LoVo (cell line): Measurements from ENCODE around the gene ZBTB20.

Experiments used
- DNase-seq: peaks from one replicate; pipeline ENCODE4 v3.0.0-alpha.2; 2016; ENCODE audit warnings: low spot score

ZBTB20 gene

DNA sequence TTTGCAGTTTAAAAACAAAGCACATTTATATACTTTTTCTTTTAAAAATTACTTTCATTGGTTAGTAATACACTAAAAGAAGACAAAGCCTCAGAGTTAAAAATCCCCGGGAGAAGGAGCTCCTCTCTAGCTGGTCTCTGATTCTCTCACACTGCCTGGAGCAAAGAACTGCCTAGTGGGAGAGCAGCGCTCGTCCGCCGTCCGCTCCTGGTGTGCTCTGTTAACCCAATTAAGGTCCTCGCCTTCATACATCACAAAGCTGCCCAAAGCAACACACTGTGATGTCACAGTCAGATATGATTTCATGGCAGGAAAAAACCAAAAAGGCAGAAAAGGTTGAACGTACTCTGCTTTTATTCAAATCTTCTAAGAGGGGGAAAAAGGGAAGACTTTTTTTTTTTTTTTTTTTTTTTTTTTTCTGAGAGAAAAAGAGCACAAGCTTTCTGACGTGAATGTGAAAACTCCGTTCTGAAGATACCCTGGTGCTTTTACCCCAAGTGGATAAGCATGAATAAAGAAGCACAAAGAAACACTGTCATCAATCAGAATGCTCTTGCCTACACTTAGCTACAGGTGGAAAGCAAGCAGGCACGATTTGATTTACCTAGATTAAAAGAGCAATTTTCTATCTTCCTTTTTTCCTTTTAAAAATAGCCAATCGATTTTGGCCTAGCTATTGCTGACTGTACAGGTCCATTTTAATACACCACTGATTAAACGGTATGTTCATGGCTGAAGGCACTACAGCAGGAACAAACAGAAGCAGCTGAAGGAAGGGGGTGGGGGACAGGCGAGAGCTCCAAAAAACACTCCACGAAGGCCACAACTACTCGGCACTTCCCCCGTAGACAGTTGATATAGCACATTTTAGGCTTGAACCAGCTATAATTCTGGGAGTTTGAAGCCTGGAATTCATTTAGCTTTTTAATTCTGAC lies 738.1 kb downstream of the ZBTB20 start:
- no peak for DNase-seq

DNA sequence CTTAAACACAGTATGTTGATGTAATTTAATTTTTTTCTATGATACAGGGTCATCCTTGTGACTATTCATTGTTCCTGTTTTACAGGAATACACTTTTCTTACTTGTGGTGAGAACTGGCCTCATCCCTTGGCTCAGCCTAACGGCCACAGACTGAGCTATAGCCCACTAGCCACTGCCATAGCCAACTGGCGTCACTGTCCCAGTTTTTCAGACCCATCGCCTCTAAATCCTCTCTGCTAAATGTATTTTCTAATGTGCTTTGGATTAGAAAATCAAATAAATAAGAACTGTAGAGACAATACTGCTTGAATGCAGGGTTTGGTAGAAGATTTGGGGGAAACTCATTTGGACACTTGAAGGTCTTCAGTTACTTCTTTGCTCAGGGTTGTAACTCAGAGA lies 740.2 kb downstream of the ZBTB20 start:
- no peak for DNase-seq

DNA sequence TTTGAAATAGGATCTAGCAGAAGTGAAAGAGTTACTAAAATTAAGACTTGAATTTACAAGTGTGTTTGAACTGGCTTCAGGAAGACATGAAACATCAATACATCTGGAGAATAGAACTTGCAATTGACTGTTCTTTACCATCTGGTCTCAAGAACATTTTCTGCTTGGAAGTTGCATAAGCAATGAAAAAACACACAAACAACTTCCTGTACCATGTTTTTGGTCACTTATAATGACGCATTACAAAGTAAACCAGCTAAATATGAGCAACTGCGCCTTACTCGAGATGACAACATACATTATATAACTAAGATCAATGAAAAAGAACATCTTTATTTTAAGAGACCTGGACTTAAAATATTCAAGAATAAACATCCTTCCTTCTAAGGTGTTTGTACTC lies 740.8 kb downstream of the ZBTB20 start:
- no peak for DNase-seq

DNA sequence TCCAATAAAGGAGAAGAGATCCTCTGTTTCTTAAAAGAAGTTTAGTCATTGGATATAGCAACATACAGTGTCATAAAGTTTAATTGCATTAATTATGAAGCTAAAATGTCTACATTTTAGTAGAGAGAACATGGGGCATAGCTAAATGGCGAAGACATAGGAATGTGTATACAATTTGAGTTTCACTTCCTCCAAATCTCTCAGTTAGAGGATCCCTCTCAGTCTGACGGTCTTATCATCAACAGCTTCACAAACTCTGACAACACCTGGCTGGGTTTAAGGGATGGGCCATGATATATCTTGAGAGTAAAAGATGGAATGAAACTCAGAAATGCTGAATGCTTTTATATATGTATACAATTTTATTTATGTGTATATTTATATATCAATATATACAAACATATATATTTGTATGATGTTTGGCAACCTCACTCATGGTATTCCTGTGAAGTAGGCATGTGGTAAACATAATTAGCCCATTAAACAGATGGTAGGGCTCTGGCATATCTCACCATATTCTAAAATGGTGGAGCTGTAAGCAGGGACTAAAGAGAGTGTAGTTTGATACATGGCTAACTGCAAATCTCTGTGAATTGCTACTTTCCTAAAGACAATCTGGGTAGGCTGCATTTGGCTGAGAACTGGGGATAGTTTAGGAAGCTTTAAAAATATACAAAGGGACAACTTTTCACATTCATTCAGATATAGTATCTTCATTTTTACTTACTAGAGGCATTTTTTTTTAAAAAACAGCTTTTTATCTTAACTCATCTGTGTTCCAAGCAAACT lies 741.7 kb downstream of the ZBTB20 start:
- no peak for DNase-seq

DNA sequence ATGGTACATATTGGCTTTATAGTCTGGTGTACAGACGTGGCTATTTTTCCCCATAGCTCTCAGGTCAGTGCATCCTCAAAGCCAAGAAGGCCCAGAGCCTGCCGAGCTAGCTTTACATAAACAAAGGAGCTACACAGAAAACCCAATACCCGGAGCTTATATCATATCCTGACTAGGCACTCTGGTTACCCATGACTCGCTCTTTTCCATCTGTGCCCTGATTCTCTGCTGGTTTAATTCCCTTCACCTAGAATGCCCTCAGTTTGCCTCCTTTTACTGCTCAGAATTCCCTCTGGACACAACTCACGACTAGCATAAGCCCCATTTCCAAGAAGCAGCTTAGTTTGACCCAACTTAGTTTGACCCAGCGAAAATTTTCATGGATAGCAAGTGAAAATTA lies 742.5 kb downstream of the ZBTB20 start:
- no peak for DNase-seq

DNA sequence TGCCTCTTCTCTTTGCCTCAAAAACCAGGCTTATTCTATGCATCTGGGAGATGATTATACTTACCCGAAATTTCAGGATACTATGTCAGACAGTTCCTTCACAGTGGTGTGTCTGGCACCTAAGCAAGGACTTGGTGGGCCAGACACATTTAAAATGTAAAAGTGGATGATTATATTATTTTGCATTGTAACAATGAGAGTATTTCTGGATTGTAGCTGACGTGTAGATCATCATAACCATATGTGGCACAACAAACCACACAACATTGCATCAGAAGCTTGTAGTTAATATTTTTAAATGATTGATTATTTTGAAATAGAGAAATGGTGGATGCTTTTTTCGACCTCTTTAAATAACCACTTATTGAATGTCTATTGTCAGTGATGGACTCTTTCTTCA lies 744.2 kb downstream of the ZBTB20 start:
- no peak for DNase-seq

DNA sequence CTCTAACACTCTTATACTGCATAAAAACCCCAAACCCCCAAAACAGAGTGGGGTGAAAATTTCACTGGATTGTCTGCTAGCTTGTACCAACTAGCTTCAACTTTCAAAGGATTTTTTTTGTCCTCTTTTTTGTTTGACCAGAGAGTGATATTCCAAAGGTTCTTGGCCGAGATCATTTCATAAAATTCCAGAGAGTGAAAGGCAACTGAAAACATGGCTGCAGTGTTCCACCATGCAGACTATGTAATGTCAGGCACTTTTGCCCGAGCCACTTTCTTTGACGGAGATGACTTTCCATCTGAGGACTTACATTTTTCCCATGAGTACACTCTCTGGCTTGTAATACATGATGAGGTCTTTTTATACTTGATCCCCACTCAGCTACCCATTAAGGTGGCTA lies 745.7 kb downstream of the ZBTB20 start:
- no peak for DNase-seq

DNA sequence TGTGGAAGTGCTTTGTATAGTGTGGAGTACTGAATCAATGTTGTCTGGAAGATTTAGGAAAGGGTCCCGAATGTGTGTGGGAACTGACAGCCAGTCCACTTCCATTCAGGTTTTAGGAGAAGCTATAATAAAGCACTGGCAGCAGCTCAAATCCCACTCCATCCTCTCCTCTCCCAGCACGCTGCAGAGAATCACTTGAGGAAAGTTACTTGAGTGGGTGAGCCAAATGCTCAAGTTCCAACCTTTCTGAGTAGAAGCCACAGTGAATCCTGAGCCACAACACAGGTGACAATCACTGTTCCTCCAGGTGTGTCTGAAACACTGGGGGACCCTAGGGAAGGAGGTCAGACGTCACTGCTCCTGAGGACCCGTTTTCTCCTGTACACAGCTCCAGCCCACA lies 746.7 kb downstream of the ZBTB20 start:
- no peak for DNase-seq

DNA sequence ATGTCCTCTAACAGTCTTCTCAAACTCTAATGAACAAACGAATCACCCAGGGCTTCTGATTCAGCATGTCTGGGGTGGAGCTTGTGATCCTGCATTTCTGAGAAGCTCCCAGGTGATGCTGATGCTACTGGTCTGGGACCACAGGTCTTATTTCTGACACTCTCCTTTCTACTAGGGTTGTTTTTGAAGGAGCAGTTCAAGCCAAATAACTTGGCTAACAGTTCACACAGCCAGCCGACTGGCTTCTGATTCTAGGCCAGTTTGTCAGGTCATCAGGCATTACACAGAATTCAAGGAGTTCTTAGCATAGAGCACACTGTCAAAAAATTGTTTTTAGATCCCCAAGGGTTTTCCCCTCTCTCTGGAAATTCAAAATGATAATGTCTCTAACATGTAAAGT lies 752.5 kb downstream of the ZBTB20 start:
- DNase-seq = no peak

DNA sequence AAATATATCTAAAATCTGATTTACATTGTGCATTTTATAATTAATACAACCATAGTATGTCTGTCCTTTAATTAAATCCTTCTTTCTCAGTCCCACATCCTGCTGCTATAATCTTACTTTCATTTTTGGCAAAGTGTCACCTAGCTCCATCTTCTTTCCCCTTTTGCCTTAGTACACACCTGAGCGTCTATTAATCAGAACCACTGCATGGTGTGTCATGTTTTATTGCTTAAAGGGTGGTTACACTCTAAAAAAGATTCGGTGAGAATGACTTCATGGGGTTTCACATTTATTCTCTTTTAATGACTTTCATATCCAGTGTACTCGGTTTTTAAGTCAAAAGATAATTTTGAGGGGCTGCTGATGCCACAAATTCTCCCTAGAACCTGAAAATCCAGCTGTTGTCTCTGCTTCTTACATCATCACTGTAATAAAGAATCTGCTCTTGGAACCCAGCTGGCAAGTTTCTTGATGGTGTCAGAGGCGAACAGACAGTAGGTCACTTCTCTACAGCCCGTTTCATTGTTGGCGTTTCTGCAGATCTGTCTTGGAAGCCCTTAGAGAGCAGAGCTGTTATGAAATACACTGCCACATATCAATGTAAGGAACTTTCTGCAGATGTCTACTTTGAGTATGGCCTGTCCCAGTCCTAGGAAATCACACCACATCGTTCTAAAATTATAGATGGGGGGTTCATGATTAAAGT lies 753.6 kb downstream of the ZBTB20 start:
- DNase-seq = no peak

DNA sequence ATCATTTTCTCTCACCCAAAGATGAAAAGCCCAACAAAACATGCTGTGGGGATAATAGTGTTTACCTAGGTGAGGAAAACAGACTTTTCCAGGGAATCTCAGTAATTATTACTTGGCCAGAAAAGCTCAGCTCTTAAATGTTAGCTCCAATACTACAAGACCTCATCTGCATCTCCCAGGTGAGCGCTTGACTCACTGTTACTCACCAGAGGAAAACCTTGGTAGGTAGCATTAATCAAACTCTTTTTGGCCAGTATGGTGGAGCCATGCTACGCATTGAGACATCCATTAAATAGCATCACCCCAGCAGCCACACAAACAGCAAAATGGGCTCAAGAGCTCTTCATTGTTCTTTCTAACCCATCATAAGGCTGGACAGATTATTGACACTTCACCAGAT lies 754.3 kb downstream of the ZBTB20 start:
- no peak for DNase-seq

DNA sequence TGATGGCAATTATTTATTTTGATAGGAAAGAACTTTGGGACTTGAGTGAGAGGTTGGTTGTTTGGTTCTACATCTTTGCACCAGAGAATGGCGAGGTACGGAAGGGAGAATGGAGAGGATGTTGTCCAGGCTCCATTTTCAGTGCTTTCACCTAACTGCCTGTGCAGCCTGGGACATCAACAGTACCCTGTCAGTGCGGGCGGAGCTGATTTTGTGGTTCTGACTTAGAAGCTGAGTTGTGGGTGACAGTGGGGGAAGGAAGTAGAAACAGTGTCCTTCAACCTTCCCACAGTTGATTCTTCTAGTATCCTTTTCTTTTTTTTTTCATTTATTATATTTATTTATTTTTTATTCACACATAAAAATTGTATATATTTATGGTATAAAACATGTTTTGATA lies 757.9 kb downstream of the ZBTB20 start:
- DNase-seq = no peak

DNA sequence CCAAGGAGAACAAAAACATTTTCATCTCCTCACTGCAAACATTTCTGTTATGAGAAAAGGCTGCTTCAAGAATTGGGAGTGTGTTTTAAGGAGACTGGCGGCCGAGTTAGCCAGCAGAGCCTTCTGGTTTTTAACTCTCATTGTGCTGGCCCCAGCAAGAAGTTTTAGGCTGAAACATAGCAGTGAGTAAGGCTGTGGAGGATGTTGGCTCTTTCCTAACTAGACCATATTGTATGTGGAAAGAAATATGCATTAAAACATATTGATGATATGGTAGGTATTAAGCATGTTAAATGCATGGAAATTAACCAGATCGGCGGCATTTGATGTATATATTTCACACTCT lies 762.6 kb downstream of the ZBTB20 start:
- no peak for DNase-seq

DNA sequence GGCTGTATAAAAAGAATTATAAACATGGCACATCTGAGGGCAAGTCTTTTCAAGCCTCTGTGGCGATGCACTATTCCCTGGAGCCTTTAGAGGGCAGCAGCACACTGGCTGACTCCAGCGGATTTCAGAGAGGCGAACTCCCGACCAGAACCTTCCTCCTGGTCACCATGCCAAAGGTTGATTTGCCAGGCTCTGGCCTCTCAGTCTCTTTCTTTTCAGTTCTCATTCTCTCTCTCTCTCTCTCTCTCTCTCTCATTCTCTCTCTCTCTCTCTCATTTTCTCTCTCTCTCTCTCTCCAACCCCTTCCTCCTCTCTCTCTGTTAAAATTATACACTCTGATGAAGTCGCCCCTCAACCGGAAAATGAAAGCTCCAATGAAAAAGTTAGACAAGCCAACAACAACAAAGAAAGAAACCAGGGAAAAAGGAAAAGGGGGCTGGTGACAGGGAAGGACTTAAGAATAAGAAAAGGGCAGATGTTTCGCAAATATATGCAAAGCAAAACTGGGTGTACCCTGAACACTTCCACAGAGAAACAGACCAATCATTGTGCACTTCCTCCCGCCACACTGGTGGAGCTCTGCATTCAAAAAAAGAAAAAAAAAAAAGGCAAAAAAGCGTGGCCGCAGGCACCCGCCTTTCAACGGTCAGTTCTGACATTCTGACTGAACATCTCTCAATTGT lies 763.1 kb downstream of the ZBTB20 start:
- peak; percentile 79 for DNase-seq

DNA sequence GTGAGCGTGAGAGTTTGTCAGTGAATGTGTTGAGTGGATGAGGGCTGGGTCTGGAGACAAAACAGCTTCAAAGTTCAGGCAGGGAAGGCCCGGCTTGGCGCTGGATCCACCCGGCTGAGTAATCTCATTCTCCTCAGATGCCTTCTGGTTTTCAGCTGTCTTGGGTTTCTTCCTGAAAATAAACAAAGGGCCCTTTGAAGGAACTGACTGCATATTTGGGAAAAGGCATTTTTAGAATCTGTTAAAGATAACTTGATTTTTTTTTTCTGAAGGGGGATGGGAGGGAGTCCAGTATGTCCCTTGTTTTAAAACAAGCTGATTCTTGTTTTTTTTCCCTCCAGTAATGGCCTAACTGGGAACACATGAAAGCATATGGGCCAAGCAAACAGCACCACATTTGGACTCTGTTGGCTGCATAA lies 766.8 kb downstream of the ZBTB20 start:
- DNase-seq = no peak

DNA sequence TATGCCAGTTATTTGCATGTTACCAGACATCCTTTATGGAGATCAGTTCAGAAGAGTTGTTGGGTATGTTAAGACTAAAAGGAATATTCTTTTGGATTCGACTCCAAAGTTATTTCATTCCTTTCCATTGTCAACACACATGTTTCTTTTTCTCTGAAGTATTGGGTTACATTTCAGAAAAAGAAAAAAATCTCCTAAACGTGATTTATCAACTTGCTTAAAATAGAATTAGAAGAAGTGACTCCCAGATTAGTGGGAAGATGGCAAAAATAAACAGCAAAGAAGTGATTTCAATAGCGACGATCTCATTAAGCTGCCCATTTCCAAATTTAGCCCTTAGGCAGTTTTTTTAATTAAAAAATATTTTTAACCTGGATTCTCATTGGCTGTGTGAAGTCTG lies 767.8 kb downstream of the ZBTB20 start:
- no peak for DNase-seq

DNA sequence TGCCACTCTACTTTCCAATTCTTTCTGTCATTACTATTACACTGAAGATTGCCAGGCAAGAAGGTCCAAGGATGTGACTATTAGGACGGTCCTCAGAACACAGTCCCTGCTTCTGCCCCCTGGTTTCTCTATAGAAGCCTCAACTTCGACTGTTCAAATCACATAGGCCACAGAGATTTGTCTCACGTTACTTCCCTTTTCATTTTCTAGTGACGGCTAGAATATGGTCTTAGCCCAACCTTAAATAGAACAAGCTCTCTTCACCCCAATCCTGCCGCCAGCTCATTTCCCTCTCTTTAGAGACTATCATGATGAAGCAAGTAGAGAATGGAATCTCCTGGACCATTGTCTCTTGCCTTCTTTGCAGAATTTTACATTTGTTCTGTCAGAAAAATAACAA lies 768.3 kb downstream of the ZBTB20 start:
- DNase-seq = no peak

DNA sequence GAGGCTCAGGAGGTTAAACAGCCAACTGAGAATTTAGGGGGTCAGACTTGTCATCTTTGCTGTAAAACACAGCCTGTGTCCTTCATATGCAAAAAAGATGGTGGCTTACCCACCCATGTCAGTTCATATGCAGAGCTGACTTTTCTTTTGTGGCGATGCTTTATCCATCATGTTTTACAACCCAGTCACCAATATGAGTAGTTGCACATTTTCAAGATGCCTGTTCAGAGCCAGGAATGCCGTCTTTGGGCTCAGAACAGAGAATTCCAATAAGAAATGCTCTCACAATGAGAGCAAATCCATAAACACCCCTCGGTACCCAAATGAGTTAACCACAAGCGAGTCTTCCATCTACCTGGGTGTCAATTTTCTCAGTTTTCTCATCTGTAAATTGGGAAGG lies 769.7 kb downstream of the ZBTB20 start:
- DNase-seq = no peak

DNA sequence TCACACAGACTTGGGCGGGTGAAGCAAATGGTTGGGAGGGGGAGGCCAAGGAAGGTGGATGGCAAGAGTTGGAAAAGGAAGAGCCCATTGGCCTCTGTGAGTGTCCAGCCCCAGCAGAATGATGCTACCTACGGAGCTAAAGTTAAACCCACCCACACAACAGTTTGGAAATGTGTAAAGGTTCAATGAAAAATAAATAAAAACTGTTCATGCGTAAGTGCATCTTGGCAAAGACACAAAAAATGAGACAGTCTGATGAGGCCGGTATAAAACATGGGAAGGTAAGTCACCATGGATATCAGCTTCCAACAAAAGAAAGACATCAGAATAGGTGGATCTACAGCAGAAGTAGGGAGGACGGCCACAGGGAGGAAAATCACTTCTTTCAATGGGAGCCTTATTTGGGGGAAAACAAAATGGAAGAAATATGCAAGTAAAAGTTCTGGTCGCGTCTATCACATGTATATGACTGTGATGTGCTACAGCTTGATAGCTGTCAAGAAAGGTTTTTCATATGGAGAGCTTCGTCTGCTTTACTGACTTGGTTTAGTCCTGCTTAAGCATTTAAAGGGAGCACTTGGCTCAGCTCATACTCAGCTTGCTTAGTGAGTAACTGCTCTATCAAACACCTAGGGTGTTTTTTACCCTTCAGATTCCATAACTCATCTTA lies 770.4 kb downstream of the ZBTB20 start:
- DNase-seq = no peak

DNA sequence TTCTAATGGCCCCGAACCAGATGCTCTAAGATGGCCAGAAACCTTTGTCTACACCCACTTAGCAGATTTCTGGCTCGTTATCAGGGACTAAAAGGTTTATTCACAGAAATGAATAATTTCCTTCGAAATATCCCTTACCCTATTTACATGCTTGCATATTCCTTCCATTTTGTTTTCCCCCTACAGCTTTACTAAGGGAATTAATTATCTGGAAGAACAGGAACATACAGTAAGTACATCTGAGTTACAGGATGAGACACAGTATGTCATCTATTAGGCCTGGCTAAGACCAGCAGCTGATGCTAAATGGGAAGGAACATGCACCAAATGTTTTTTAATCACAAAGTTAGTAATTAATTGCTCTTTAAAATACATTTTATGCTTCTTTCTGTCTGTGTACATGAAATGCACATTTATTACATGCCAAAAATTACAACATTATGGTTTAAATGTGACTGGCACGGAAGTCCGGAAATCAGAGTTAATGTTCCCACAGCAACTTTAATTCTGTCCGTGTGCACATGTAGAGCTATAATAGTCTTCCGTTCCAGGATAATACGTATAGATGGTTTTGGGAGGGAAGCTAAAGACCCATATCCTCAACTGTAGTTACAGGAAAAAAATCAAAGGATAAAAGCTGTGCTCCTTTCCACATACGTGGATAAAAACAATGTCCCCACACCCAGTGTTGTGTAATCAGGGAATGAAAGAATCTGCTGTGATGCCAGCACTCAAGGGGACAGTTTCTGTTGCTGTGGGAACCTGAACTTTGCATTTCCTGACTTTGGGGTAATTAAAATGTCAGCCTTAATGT lies 771.3 kb downstream of the ZBTB20 start:
- DNase-seq = no peak
